ENCODE measurements around the gene DMRT1.

DNA sequence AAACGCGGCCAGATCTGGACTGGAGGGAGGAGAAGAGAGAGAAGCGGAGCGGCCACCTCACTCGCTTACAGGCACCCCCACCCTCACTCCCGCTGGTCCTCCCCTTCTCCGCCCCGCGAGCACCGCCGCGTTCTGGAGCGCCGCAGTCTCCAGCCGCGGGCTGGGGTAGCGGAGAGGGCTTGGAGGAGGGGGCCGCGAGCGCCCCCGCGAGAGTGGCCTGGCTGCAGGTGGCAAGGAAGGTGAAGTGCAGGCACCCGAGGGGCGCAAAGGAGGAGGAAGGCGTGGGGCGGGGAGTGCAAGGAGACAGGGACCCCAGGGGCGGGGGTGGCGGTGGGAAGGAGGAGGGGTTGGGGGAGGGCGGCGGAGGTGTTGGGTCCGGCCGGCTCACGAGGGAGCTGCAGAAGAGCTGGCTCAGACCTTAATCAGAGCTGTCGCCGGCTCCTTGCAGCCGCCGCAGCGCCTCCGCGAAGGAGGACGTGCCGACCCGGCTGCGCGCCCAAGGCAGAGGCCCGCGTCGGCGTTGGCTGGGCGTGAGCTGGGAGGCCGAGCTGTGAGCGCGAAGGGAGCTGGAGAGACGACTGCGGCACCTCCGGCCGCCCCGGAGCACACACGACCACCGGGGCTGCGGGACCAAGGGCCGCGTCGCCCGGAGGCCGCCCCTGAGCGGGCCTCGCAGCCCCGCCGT is 134.9 kb downstream of the DMRT1 start, which contains the start of gene DMRT3:
- TF ChIP-seq, protein P1, sequence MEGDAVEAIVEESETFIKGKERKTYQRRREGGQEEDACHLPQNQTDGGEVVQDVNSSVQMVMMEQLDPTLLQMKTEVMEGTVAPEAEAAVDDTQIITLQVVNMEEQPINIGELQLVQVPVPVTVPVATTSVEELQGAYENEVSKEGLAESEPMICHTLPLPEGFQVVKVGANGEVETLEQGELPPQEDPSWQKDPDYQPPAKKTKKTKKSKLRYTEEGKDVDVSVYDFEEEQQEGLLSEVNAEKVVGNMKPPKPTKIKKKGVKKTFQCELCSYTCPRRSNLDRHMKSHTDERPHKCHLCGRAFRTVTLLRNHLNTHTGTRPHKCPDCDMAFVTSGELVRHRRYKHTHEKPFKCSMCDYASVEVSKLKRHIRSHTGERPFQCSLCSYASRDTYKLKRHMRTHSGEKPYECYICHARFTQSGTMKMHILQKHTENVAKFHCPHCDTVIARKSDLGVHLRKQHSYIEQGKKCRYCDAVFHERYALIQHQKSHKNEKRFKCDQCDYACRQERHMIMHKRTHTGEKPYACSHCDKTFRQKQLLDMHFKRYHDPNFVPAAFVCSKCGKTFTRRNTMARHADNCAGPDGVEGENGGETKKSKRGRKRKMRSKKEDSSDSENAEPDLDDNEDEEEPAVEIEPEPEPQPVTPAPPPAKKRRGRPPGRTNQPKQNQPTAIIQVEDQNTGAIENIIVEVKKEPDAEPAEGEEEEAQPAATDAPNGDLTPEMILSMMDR (IDR thresholded peaks at IDR 0.05 in 2 of 3, conservative IDR thresholded peaks at IDR 0.05 in 1 of 3; ENCODE audit: borderline replicate concordance in 1 of 3, insufficient read depth in 1 of 3, low read depth in 2 of 3, low read length in 2 of 3) = no peak
- no peak for TF ChIP-seq POLR2A (IDR thresholded peaks at IDR 0.05; ENCODE audit: borderline replicate concordance, extremely low read depth, insufficient read depth, insufficient read length)
- no peak for TF ChIP-seq POLR2AphosphoS5 (IDR thresholded peaks at IDR 0.05; ENCODE audit: low read depth, low read length)
- TF ChIP-seq EZH2 (IDR thresholded peaks at IDR 0.05) = no peak
- TF ChIP-seq, protein P2, sequence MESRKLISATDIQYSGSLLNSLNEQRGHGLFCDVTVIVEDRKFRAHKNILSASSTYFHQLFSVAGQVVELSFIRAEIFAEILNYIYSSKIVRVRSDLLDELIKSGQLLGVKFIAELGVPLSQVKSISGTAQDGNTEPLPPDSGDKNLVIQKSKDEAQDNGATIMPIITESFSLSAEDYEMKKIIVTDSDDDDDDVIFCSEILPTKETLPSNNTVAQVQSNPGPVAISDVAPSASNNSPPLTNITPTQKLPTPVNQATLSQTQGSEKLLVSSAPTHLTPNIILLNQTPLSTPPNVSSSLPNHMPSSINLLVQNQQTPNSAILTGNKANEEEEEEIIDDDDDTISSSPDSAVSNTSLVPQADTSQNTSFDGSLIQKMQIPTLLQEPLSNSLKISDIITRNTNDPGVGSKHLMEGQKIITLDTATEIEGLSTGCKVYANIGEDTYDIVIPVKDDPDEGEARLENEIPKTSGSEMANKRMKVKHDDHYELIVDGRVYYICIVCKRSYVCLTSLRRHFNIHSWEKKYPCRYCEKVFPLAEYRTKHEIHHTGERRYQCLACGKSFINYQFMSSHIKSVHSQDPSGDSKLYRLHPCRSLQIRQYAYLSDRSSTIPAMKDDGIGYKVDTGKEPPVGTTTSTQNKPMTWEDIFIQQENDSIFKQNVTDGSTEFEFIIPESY (IDR thresholded peaks at IDR 0.05; ENCODE audit: extremely low read depth, insufficient replicate concordance, low read length) = no peak
- no peak for TF ChIP-seq TCF7L2 (IDR thresholded peaks at IDR 0.05; ENCODE audit: borderline replicate concordance, extremely low read depth, insufficient read depth, insufficient read length)
- no peak for TF ChIP-seq CEBPB (IDR thresholded peaks at IDR 0.05; ENCODE audit: low read depth)
- TF ChIP-seq EZH2phosphoT487 (IDR thresholded peaks at IDR 0.05; ENCODE audit: borderline replicate concordance) = no peak
